Gastroesophageal sphincter (tissue), 3 donors: Measurements from ENCODE around the gene EPOP.

Experiments used
- POLR2AphosphoS5 ChIP-seq: sonication (generic); formaldehyde crosslinking; IDR thresholded peaks from one replicate; pipeline ENCODE4 v1.6.1; 2017; ENCODE audit warnings: antibody characterized with exemption
- TF ChIP-seq, protein P1 (sequence below), 4 experiments: fragments of 200-600 bp in 2 of 4; fragments of 450-650 bp in 2 of 4; sonication (generic) in 1 of 4; IDR thresholded peaks; one replicate each; pipeline ENCODE4 v1.5.1; 2017 to 2019; ENCODE audit warnings: antibody characterized with exemption in 4 of 4, mild to moderate bottlenecking in 2 of 4, moderate library complexity in 2 of 4

GRCh38 chr17:38705523-38705802, 30.7 kb upstream of the EPOP start:
- TF ChIP-seq, protein P1, sequence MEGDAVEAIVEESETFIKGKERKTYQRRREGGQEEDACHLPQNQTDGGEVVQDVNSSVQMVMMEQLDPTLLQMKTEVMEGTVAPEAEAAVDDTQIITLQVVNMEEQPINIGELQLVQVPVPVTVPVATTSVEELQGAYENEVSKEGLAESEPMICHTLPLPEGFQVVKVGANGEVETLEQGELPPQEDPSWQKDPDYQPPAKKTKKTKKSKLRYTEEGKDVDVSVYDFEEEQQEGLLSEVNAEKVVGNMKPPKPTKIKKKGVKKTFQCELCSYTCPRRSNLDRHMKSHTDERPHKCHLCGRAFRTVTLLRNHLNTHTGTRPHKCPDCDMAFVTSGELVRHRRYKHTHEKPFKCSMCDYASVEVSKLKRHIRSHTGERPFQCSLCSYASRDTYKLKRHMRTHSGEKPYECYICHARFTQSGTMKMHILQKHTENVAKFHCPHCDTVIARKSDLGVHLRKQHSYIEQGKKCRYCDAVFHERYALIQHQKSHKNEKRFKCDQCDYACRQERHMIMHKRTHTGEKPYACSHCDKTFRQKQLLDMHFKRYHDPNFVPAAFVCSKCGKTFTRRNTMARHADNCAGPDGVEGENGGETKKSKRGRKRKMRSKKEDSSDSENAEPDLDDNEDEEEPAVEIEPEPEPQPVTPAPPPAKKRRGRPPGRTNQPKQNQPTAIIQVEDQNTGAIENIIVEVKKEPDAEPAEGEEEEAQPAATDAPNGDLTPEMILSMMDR (IDR thresholded peaks at IDR 0.05) = no peak
- TF ChIP-seq POLR2AphosphoS5 = no peak
